ENCODE measurements around the gene CABCOCO1. TPM values are rescaled to one million over a fixed set of nuclear protein-coding genes. Genes with fewer than 3 reads are reported as not detected.

CABCOCO1 gene
- total RNA-seq, 2 donors from 2014 or later: 1.0 to 1.1 TPM

DNA sequence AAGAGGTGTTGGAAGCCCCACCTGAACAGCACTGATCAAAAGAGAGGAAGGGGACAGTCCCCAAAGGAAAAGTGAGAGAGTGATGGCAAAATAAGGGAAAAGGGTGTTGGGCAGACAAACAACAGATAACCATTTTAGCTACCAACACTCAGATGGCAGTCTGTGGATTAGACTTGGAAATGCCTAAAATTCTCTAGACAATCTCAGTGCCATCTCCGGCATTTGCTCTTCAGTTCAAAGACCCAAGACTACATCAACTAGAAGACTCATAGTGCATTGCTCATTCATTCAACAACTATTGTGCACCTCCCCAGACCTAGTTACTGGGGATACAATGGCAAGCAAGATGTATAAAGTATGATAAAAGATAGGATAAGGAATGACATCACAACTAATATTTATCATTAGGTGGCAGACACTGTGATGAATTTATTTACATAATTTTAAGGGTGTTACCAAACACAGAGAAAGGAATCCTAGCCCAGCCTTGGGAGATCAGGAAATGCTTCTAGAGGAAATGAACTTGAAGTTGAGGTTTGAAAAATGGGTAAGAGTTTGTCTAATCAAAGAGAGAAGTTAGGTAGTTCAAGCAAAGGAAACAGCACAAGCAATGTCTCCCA is 129.5 kb downstream of the CABCOCO1 start:
- H3K36me3 ChIP-seq (ENCODE audit: control insufficient read depth, insufficient read depth, low read length): no peaks in the 10 kb centered on the region
- Mint-ChIP-seq H3K27me3 (ENCODE audit: insufficient read depth) (no peaks in the 10 kb centered on the region), H3K36me3 (ENCODE audit: low read depth) (no peaks in the 10 kb centered on the region), H3K27ac (no peak overlapping the region), H3K4me3 (no peak overlapping the region), H3K9me3 (no peaks in the 10 kb centered on the region), H3K4me1 (peaks cover 7% of the 10 kb centered on the region)
- TF ChIP-seq, protein P1, sequence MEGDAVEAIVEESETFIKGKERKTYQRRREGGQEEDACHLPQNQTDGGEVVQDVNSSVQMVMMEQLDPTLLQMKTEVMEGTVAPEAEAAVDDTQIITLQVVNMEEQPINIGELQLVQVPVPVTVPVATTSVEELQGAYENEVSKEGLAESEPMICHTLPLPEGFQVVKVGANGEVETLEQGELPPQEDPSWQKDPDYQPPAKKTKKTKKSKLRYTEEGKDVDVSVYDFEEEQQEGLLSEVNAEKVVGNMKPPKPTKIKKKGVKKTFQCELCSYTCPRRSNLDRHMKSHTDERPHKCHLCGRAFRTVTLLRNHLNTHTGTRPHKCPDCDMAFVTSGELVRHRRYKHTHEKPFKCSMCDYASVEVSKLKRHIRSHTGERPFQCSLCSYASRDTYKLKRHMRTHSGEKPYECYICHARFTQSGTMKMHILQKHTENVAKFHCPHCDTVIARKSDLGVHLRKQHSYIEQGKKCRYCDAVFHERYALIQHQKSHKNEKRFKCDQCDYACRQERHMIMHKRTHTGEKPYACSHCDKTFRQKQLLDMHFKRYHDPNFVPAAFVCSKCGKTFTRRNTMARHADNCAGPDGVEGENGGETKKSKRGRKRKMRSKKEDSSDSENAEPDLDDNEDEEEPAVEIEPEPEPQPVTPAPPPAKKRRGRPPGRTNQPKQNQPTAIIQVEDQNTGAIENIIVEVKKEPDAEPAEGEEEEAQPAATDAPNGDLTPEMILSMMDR (conservative IDR thresholded peaks at IDR 0.05): no peak
- H3K27me3 ChIP-seq (ENCODE audit: control insufficient read depth, insufficient read depth, low read length, poor library complexity, severe bottlenecking): no peaks in the 10 kb centered on the region
- no peak overlapping the region for H3K4me3 ChIP-seq (ENCODE audit: low read length)
- no peaks in the 10 kb centered on the region for H3K4me1 ChIP-seq (ENCODE audit: control insufficient read depth, insufficient read depth, low read length)
- H3K27ac ChIP-seq (ENCODE audit: low read depth, low read length): no peak overlapping the region
- no peak overlapping the region for H3K9ac ChIP-seq (ENCODE audit: extremely low read depth, low read length, poor library complexity, severe bottlenecking)
- H3K9me3 ChIP-seq (ENCODE audit: control insufficient read depth, low read length): no peaks in the 10 kb centered on the region
- no peak for DNase-seq
- 91 to 100% methylated on average over 1 of the region's 1 CpG for WGBS, 2 experiments (ENCODE audit: insufficient coverage in 1 of 2, insufficient read length in 1 of 2)

DNA sequence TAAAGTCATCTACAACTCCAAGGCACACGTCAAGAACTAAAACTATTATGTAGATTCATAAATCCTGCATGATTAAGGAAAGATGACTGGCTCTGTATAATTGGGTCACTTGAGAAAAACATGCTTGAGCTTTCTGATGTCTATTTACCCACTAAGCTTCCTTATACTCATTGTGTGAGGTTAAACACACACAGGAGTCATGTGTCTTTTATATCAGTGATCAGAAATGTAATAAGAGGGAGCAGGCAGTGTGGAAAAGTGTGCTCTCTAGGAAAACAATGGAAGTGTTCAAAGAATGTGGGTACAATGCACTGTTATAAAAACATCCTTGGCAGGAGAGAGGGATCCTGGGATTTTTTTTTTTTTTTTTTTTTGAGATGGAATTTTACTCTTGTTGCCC is 130.2 kb downstream of the CABCOCO1 start:
- H3K9me3 Mint-ChIP-seq: no peaks in the 10 kb centered on the region
- H3K4me1 Mint-ChIP-seq: peaks cover 7% of the 10 kb centered on the region
- no peaks in the 10 kb centered on the region for H3K27me3 Mint-ChIP-seq (ENCODE audit: insufficient read depth)
- H3K27me3 ChIP-seq (ENCODE audit: control insufficient read depth, insufficient read depth, low read length, poor library complexity, severe bottlenecking): no peaks in the 10 kb centered on the region
- H3K4me3 Mint-ChIP-seq: no peak overlapping the region
- WGBS, 2 experiments (ENCODE audit: insufficient coverage in 1 of 2, insufficient read length in 1 of 2): 86% methylated on average over 1 of the region's 1 CpG; no CpG with 5 or more reads in 1 of the 2 experiments
- no peak overlapping the region for H3K27ac Mint-ChIP-seq
- no peaks in the 10 kb centered on the region for H3K4me1 ChIP-seq (ENCODE audit: control insufficient read depth, insufficient read depth, low read length)
- H3K36me3 ChIP-seq (ENCODE audit: control insufficient read depth, insufficient read depth, low read length): no peaks in the 10 kb centered on the region
- TF ChIP-seq, protein P1 (conservative IDR thresholded peaks at IDR 0.05): no peak
- no peak overlapping the region for H3K4me3 ChIP-seq (ENCODE audit: low read length)
- H3K27ac ChIP-seq (ENCODE audit: low read depth, low read length): no peak overlapping the region
- no peaks in the 10 kb centered on the region for H3K36me3 Mint-ChIP-seq (ENCODE audit: low read depth)
- no peaks in the 10 kb centered on the region for H3K9me3 ChIP-seq (ENCODE audit: control insufficient read depth, low read length)
- no peak for DNase-seq
- no peak overlapping the region for H3K9ac ChIP-seq (ENCODE audit: extremely low read depth, low read length, poor library complexity, severe bottlenecking)

DNA sequence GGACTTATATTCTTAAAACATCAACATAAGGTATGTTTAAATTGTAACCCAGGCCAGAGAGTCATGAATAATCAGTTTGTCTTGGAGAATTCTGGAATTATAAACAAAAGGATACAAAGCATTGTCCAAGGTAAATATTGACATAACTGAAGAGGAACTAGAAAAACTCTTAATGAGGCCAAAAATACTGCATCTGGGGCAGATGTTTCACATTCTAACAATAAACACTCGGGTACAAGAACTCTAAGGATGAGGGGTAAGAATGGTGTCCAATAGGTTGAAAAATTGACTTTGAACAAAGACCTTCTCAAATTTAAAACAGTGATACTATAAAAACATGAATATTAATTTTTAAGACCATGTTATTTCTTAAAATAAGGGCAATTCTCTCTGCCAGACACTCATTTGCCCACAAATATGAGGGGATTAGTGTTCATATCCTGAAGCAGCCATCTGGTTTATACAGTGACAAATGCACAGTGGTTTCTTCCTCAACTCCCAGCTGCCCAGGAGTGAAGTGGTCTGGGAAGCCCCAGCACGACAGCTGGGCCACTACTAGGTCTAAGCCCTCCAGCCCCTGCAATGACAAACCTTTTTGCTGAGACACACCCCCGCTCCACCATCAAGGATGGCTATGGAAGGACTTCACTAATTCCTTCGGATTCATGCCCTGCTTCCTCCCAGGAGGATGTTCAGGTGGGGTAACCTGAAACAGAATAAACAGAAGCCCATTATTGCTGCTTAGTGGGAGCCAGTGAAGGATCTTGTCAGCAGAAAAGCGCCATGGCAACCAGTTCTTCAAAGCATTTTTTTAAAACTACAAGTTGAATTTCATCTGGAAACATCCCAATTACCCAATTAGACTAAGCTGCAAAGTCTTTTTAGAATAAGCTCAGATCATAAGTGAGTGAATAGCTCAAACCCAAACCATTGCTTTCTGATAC is 131.3 kb downstream of the CABCOCO1 start:
- Mint-ChIP-seq H3K4me1 (peaks cover 5% of the 10 kb centered on the region), H3K4me3 (no peak overlapping the region), H3K27me3 (ENCODE audit: insufficient read depth) (no peaks in the 10 kb centered on the region), H3K36me3 (ENCODE audit: low read depth) (no peaks in the 10 kb centered on the region), H3K27ac (no peak overlapping the region), H3K9me3 (no peaks in the 10 kb centered on the region)
- H3K9me3 ChIP-seq (ENCODE audit: control insufficient read depth, low read length): no peaks in the 10 kb centered on the region
- no peak for DNase-seq
- no peak overlapping the region for H3K4me3 ChIP-seq (ENCODE audit: low read length)
- no peaks in the 10 kb centered on the region for H3K27me3 ChIP-seq (ENCODE audit: control insufficient read depth, insufficient read depth, low read length, poor library complexity, severe bottlenecking)
- TF ChIP-seq, protein P1 (conservative IDR thresholded peaks at IDR 0.05): no peak
- H3K4me1 ChIP-seq (ENCODE audit: control insufficient read depth, insufficient read depth, low read length): no peaks in the 10 kb centered on the region
- no peaks in the 10 kb centered on the region for H3K36me3 ChIP-seq (ENCODE audit: control insufficient read depth, insufficient read depth, low read length)
- 79 to 91% methylated on average over 3 to 5 of the region's 5 CpGs for WGBS, 2 experiments (ENCODE audit: insufficient coverage in 1 of 2, insufficient read length in 1 of 2)
- no peak overlapping the region for H3K9ac ChIP-seq (ENCODE audit: extremely low read depth, low read length, poor library complexity, severe bottlenecking)
- no peak overlapping the region for H3K27ac ChIP-seq (ENCODE audit: low read depth, low read length)

Data from endodermal cell (in vitro differentiated cells).